BJ (cell line): ENCODE results near the gene KIF20B. TPM values are rescaled to one million over a fixed set of nuclear protein-coding genes. Genes with fewer than 3 reads are reported as not detected.

Experiments
- CTCF ChIA-PET: fragments of 350-600 bp; formaldehyde crosslinking; extraction: SDS; loops from one replicate; lab custom pipeline; 2021; ENCODE audit warnings: antibody characterized with exemption, inconsistent platforms; lab: Yijun Ruan, JAX
- POLR2A ChIA-PET: fragments of 300-600 bp; sonication (Branson Sonifier 250); formaldehyde crosslinking; extraction: SDS; loops from one replicate; lab custom pipeline; 2021; ENCODE audit warnings: antibody characterized with exemption; lab: Charles Lee
- DNase-seq: peaks from one replicate; pipeline ENCODE4 v3.0.0-alpha.2; 2011; ENCODE audit warnings: low read depth
- H3K27me3 ChIP-seq: 2 replicates; pipeline ENCODE4 v1.6.0; 2011; ENCODE audit warnings: low read length; ENCODE audit not compliant: control insufficient read depth, insufficient read depth
- H3K36me3 ChIP-seq: 2 replicates; pipeline ENCODE4 v1.5.1; 2011; ENCODE audit warnings: low read length; ENCODE audit not compliant: control insufficient read depth, insufficient read depth
- H3K4me3 ChIP-seq: 2 replicates; pipeline ENCODE4 v1.5.1; 2011; ENCODE audit warnings: low read depth, mild to moderate bottlenecking, control low read depth, low read length
- polyA plus RNA-seq: library from polyadenylated mRNA; depleted of rRNA; stranded (reverse); fragments of >200 nt; gene quantifications from 2 replicates; pipeline ENCODE4 v1.2.3, GENCODE V29; 2011
- TF ChIP-seq, protein P1 (sequence below): IDR thresholded peaks from 2 replicates; pipeline ENCODE4 v1.5.1; 2011; ENCODE audit warnings: low read depth, mild to moderate bottlenecking, control low read depth, inconsistent platforms, low read length, moderate library complexity; ENCODE audit not compliant: insufficient read depth

KIF20B gene
- polyA plus RNA-seq, 1 experiment: 1.4 TPM

DNA sequence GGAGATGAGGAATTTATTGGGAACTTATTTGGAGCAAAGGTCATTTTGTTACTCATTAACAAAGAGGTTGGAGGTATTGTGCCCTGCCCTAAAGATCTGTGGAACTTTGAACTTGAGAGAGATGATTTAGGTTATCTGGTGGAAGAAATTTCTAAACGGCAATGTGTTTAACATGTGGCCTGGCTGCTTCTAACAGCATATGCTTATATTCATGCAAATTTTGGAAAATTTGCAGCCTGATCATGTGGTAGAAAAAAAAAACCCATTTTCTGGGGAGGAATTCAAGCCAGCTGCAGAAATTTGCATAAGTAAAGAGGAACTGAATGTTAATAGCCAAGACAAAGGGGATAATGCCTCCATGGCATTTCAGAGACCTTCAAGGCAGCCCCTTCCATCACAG is 45.7 kb upstream of the KIF20B start:
- ChIA-PET CTCF (no interaction called here), POLR2A (no interaction called here)
- Histone ChIP-seq H3K27me3 (no peaks in the 10 kb centered on the region), H3K36me3 (no peaks in the 10 kb centered on the region), H3K4me3 (no peak overlapping the region)
- TF ChIP-seq, protein P1, sequence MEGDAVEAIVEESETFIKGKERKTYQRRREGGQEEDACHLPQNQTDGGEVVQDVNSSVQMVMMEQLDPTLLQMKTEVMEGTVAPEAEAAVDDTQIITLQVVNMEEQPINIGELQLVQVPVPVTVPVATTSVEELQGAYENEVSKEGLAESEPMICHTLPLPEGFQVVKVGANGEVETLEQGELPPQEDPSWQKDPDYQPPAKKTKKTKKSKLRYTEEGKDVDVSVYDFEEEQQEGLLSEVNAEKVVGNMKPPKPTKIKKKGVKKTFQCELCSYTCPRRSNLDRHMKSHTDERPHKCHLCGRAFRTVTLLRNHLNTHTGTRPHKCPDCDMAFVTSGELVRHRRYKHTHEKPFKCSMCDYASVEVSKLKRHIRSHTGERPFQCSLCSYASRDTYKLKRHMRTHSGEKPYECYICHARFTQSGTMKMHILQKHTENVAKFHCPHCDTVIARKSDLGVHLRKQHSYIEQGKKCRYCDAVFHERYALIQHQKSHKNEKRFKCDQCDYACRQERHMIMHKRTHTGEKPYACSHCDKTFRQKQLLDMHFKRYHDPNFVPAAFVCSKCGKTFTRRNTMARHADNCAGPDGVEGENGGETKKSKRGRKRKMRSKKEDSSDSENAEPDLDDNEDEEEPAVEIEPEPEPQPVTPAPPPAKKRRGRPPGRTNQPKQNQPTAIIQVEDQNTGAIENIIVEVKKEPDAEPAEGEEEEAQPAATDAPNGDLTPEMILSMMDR: no peak
- DNase-seq: no peak

DNA sequence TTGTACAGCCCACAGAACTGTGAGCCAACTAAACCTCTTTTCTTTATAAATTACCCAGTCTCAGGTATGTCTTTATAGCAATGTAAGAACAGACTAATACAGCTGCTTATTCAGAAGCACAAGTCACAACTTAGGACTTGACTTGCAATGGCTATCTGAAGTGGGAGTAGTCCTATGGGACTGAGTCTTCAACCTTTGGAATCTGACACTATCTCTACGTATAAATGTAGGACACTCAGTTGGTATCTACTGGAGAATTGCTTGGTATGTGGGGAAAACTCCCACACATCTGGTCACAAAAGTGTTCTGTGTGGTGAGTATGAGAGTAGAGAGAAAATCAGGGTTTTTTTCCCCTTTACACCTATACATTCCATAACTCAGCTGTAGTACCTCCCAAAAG is 44.1 kb upstream of the KIF20B start:
- Histone ChIP-seq H3K27me3 (no peaks in the 10 kb centered on the region), H3K4me3 (no peak overlapping the region), H3K36me3 (no peaks in the 10 kb centered on the region)
- CTCF ChIA-PET: interaction anchor here (1.0 to 1.1 kb wide), 2 partner anchors 10 kb away, joined by 3 read pairs; no protein-coding TSS in a partner anchor
- DNase-seq: no peak
- TF ChIP-seq, protein P1: no peak
- POLR2A ChIA-PET: no interaction called here

- DNase-seq: peak; percentile 81
- Histone ChIP-seq H3K27me3 (no peaks in the 10 kb centered on the region), H3K36me3 (no peaks in the 10 kb centered on the region), H3K4me3 (no peak overlapping the region)
- POLR2A ChIA-PET: interaction anchor here (0.5 to 0.6 kb wide), 2 partner anchors 370 to 522 kb away, joined by 3 to 4 read pairs; no protein-coding TSS in a partner anchor
- CTCF ChIA-PET: interaction anchor here (1.3 to 2.6 kb wide), 2 partner anchors 10 to 16 kb away, joined by 4 to 13 read pairs; no protein-coding TSS in a partner anchor
- TF ChIP-seq, protein P1: no peak
Measured at GRCh38 chr10:89659143-89660131, 42.0 kb upstream of the KIF20B start.

DNA sequence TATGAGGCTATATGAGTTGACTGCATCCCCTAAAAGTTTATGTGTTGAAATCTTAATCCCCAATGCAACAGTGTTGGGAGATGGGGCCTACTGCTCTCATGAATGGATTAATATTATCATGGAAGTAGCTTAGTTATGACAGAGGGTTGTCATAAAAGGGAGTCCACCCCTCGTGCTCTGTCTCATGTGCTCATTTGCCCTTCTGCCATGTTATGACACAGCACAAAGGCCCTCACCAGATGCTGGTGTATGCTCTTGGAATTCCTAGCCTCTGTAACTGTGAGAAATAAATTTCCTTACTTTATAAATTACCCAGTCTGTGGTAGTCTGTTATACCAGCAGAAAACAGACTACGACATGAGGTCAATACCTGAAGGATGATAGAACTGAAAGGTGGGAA is 38.8 kb upstream of the KIF20B start:
- Histone ChIP-seq H3K4me3 (no peak overlapping the region), H3K36me3 (no peaks in the 10 kb centered on the region), H3K27me3 (no peaks in the 10 kb centered on the region)
- no peak for DNase-seq
- ChIA-PET CTCF (interaction anchor here (0.6 kb wide), 1 partner anchor 68 kb away, joined by 3 read pairs; no protein-coding TSS in a partner anchor), POLR2A (no interaction called here)
- TF ChIP-seq, protein P1: no peak

DNA sequence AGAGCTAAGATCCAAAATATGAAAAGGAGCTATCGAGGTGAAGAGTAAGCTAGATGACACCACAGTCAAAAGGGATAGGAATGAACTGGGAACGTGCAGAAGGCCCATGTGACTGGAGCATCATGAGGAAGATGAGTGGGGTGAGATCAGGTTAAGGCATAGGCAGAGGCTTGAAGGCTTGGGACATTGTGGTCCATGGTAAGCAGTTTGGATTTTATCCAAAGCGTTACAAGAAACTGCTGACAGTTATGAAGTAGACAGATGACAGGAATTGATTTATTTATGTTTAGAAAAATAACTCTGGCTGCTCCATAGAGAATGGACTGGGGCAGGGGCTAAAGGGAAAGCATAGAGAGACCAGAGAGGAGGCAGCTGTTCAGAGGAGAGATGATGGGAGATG is 38.2 kb upstream of the KIF20B start:
- POLR2A ChIA-PET: no interaction called here
- H3K27me3 ChIP-seq: no peaks in the 10 kb centered on the region
- no peaks in the 10 kb centered on the region for H3K36me3 ChIP-seq
- no peak for DNase-seq
- CTCF ChIA-PET: interaction anchor here (0.6 kb wide), 1 partner anchor 68 kb away, joined by 3 read pairs; no protein-coding TSS in a partner anchor
- no peak overlapping the region for H3K4me3 ChIP-seq
- TF ChIP-seq, protein P1: no peak
